CD4-positive, alpha-beta T cell treated with Interleukin-17A for 1 hour (primary cell): ENCODE data around the gene TMEM98.
"Not testable (repeated sequence)": the region's sequence is repeated elsewhere in the genome, so short reads cannot be mapped to it uniquely, and the experiment has no call there.

Experiments
- DNase-seq: peaks from one replicate; pipeline ENCODE4 v3.0.0-alpha.2; 2020

TMEM98 gene

DNA sequence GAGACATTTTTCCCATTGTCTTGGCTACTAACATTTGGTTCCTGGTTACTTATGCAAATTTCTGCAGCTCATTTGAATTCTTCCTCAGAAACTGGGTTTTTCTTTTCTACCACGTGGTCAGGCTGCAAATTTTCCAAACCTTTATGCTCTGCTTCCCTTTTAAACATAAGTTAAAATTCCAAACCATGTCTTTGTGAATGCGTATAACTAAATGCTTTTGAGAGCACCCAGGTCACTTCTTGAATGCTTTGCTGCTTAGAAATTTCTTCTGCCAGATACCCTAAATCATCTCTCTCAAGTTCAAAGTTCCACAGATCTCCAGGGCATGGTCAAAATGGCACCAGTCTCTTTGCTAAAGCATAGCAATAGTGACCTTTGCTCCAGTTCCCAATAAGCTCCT lies 59.9 kb downstream of the TMEM98 start:
- not testable (repeated sequence) for DNase-seq

DNA sequence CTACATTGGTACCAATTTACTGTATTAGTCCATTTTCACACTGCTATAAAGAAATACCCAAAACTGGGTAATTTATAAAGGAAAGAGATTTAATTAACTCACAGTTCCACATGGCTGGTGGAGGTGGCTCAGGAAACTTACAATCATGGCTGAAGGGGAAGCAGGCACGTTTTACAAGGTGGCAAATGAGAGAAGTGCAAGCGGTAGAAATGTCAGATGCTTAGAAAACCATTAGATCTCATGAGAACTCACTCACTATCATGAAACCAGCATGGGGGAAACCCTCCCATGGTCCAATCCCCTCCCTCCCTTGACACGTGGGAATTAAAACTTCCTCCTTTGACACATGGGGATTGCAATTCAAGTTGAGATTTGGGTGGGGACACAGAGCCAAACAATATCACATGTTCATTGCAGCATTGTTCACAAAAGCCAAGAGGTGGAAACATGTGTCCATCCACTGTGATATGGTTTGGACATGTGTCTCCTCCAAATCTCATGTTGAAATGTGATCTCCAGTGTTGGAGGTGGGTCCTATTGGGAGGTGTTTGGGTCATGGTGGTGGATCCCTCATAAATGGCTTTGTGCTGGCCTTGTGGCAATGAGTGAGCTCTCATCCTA lies 60.6 kb downstream of the TMEM98 start:
- DNase-seq, result no peak

DNA sequence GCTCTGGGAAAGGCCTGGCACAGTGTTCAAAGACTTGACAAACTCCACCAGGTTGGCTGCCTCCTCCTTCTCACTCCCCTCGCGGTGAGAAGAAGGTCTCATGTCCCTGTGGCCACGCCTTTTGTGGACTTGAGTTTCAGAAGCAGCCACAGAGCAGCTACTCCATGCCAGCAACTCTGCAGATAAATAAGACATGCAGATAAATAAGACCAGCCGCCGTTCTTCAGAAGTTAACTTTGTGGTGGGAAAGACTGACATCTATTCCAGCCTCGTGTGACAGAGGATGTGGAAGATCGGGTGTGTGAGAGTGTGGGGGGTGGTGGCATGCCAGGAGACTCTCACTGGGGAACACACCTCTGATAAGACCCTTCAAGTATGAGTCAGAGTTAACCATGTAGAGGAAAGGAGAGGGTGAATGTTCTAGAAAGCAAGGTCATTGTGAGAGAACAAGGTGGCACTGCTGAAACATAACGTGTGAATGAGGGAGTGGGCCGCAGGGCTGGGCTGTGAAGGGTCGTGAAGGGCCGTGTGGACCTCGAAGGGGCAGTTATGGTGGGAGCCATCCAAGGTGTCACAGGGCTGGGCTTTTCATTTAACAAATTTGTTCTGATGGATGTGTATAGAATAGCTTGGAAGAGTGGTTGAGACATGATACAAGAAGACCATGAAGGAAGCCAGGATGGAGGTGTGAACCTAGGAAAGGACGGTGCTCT lies 64.5 kb downstream of the TMEM98 start:
- no peak for DNase-seq

DNA sequence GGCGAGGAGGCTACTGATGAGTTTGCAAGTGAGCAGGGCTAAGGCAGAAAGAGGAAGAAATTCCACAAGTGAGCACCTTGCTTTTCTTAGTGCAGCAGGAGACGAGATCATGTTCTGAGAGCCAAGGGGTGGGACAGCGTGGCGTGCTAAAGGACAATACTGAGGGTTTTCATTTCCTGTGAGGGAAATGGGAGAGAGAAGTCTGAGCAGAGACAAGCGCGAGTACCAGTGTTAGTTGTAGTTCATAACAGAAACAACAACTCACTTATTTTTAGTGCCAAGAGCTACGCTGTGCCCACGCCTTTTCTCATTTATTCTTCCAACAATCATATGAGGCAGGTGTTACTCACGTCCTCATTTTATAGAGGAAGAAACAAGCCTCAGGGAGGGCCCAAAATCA lies 66.0 kb downstream of the TMEM98 start:
- no peak for DNase-seq
